Measurements from ENCODE around the gene VPS37D.

- TF ChIP-seq CTCF (IDR thresholded peaks at IDR 0.05), result no peak
- no peak for TF ChIP-seq POLR2A (IDR thresholded peaks at IDR 0.05)
Measured at GRCh38 chr7:73631558-73631957, 36.1 kb upstream of the VPS37D start.
